HG02642 (cell line): ENCODE measurements around the gene XPO5.
"Not testable (repeated sequence)": the region's sequence is repeated elsewhere in the genome, so short reads cannot be mapped to it uniquely, and the experiment has no call there.

Experiments
- ATAC-seq: cut with Tn5 transposase; IDR thresholded peaks from one replicate; pipeline ENCODE4 v1.9.1; 2021; ENCODE audit warnings: mild to moderate bottlenecking; ENCODE audit not compliant: unreplicated experiment, poor library complexity

The XPO5 gene

DNA sequence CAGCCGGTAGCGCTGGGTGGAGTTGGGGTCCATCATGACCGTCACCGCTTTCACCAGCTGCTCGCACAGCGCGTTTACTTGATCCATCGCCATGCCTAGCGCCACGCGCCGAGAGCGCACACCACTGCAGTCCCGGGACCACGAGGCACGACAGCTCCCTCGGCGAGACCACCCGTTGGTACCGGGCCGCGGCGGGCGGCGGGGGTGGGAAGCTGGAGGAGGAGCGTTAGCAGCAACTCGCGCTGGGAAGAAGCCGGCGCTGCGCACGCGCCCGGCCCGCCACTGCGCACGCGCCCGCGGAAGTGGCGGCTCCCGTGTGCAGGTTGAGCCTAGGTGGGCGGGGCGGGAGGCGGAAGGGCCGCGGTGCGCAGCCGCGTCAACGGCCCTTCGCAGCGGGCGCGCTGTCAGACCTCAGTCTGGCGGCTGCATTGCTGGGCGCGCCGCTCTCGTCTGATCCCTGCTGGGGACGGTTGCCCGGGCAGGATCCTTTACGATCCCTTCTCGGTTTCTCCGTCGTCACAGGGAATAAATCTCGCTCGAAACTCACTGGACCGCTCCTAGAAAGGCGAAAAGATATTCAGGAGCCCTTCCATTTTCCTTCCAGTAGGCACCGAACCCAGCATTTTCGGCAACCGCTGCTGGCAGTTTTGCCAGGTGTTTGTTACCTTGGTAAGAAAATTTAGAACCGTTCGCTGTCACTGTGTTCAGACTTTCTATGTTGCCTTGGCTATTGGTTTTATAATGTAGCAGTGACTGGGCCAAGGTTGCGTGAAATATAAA lies at the start of gene XPO5, which contains the start of gene POLH:
XPO5 (minus strand) TSS at position 267 of the 780 bp plus-strand sequence; CDS start at position 93, 174 bp downstream.
POLH (plus strand) TSS at position 414 of the 780 bp plus-strand sequence. CDS start 6,135 bp downstream, outside the sequence.
- peak; percentile 88 for ATAC-seq

DNA sequence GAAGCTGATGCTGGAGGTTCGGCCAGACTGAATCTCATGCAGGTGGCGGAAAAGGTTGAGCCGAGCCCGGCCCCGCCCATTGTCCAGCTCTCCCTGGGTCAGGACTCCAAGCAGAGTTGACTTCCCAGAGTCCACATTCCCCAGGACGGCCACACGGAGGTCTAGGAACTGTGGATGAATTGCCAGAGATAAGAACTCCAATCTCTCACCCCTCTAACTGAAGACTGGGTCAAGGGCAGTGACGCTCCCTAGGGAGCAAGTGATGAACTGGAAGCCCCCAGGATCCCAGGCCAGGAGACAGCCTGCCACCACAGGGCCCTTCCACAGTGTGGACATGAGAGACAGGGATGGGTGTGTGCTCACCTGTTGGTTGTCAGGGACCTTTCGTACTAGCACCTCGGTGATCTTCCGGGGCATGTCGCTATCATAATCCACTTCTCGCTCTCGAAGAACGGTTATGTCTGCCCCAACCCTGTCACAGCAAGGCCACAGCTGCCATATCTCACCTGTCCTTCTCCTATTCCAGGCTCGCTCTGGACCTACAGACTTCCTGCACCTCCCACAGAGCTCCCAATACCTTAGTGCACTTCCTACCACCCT lies 49.7 kb upstream of the XPO5 start:
- no peak for ATAC-seq

GRCh38 chr6:43624786-43625288 lies 49.0 kb upstream of the XPO5 start:
- ATAC-seq: no peak

DNA sequence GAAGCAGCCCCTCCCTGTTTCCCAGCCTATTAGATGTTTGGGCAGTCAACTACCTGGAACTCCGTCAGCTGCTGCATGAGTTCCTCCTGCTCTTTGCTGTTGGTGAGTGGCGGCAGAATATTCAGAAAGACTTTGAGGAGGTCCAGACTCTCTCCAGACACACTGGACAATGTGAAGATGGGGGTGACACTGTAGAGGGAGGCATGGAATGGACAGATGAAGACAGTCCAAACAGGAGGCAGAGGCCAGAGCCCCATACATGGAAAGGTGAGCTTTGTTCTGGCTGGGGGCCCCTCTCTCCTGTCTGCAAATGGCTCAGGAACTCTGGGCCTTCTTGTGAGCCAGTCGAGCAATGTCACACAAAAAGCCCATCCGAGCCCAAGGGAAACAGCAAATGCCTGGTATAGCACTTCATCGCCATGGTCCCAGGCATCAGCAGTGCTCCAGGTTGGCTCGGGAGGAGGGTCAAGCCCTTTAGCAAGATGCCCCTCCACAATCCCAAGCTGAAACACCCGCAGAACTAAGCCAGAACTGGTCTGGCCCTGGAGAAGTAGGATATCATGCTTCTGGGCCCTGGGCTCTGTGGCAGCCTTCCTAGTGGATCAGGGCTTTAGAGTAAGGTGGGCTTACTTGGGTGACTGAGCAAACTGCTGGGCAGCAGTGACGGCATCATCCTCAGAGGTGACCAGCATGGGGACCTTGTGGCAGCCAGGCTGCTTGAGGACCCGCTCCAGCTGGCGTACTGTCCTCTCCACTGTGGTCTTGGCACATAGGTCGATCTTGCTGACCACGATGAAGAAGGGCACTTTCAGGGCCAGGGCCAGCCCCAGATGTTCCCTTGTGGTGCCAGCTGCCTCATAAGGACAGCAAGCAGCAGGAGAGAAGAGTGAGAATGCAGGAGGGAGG lies 48.3 kb upstream of the XPO5 start:
- ATAC-seq: no peak

DNA sequence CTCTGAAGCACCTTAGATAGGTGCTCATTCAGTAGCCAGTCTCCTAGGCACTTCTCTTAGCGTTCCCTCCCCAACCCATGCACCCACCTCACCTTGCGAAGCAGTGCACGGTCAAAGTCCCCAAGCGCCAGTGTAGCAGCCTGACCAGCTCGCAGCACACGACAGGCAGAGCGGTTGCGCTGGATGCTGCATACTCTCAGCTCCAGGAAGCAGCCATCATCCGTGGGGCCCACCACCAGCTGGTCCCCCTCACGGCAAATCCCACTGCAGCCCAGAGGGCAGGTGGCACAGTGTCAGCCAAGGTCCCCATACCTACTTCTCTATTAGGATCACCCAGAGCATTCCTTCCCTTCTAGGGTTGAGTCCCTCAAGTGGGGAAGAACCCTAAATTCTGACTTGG lies 46.7 kb upstream of the XPO5 start:
- ATAC-seq: no peak

DNA sequence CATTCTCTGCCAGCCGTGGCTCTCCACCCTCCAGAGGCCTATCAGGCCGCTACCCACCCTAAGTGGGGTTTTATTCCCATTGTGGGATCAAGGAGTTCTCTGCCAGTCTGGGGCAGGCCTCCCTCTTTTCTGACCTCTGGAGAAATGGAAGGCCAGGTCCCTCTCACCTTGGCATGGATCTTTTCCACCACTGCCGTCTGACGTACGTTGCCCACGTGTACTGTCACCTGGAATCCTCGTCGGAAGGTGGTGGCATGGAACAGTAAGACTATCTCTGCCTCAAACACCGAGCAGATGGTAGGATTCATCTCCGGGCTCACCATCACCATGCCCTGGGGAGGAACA lies 46.0 kb upstream of the XPO5 start:
- no peak for ATAC-seq

- no peak for ATAC-seq
Observed at GRCh38 chr6:43621078-43621835, 45.4 kb upstream of the XPO5 start.

DNA sequence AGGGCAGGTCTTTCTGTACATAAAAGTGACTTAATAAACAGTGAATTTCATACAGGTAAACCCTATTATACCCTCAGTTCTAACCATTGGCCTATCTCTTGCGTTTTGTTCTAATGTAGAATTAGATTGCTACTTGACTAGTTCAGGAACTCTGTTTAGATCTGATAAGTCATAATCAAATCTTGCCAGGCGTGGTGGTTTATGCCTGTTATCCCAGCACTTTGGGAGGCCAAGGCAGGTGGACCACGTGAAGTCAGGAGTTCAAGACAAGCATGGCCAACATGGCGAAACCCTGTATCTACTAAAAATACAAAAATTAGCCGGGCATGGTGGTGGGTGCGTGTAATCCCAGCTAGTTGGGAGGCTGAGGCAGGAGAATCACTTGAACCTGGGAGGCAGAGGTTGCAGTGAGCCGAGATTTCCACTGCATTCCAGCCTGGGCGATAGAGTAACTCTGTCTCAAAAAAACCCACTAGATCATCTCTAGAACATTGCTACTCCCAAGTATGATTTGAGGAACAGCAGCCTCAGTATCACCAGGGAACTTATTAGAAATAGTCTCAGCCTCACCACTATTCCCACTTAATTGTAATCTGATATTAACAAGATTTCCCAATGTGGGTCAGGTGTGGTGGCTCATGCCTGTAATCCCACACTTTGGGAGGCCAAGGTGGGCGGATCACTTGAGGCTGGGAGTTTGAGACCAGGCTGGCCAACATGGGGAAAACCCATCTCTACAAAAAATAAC lies 41.1 kb upstream of the XPO5 start:
- ATAC-seq: no peak

GRCh38 chr6:43614396-43614730 lies 38.5 kb upstream of the XPO5 start:
- no peak for ATAC-seq

DNA sequence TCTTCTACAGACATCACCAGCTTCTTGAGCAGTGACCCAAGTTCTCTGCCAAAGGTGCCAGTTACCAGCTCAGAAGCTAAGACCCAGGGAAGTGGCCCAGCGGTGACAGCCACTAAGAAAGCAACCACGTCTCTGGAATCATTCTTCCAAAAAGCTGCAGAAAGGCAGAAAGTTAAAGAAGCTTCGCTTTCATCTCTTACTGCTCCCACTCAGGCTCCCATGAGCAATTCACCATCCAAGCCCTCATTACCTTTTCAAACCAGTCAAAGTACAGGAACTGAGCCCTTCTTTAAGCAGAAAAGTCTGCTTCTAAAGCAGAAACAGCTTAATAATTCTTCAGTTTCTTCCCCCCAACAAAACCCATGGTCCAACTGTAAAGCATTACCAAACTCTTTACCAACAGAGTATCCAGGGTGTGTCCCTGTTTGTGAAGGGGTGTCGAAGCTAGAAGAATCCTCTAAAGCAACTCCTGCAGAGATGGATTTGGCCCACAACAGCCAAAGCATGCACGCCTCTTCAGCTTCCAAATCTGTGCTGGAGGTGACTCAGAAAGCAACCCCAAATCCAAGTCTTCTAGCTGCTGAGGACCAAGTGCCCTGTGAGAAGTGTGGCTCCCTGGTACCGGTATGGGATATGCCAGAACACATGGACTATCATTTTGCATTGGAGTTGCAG lies 38.0 kb upstream of the XPO5 start:
- no peak for ATAC-seq

GRCh38 chr6:43610431-43610830 lies 34.6 kb upstream of the XPO5 start:
- ATAC-seq: no peak

GRCh38 chr6:43609402-43609801 lies 33.6 kb upstream of the XPO5 start:
- no peak for ATAC-seq

DNA sequence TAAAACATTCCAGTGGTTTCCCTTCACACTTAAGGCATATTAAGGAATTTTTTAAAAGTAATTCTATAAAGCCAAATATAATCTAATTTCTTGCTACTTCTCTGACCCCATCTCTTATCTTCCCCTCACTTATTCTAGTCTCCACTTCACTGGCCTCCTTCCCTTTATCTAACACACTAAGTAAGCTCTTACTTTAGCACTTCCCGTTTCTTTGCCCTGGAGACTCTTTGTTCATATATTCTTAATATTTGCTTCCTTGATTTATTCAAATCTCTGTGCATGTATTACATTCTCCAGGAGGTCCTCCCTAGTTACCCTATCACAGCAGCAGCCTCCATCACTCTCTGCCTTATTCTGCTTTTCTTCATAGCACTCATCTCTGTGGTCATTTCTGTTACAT lies 33.0 kb upstream of the XPO5 start:
- no peak for ATAC-seq

- ATAC-seq: no peak
Observed at GRCh38 chr6:43608310-43608763, 32.5 kb upstream of the XPO5 start.

GRCh38 chr6:43606019-43606418 lies 30.2 kb upstream of the XPO5 start:
- ATAC-seq: no peak

- ATAC-seq: no peak
Observed at GRCh38 chr6:43604174-43604573, 28.3 kb upstream of the XPO5 start.

DNA sequence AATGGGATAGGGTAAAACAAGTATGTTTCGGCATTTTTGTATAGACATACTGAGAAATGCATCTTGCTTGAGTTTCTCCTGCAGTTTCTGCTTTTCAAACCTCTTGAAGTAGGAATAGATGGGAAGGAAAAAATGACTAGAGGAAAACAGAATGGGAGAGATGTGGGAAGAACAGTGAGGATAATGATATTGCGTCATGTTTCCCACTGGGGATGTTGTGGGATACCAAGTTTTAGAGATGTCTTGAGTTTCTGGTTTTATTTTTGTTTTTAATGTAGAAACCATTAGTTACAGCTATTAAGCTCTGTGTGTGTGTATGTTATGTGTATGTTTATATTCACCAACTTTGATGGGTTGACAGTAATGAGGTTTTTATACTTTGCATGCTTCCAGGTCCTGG lies 24.8 kb upstream of the XPO5 start:
- ATAC-seq: no peak

GRCh38 chr6:43593938-43594337 lies 18.1 kb upstream of the XPO5 start:
- no peak for ATAC-seq

- not testable (repeated sequence) for ATAC-seq
Observed at GRCh38 chr6:43589564-43589963, 13.7 kb upstream of the XPO5 start.
